GM18870 (cell line): ENCODE results near the gene PPRC1.
"Not testable (repeated sequence)": the region's sequence is repeated elsewhere in the genome, so short reads cannot be mapped to it uniquely, and the experiment has no call there.

Experiments used
- ATAC-seq: cut with Tn5 transposase; IDR thresholded peaks from one replicate; pipeline ENCODE4 v1.9.1; 2021; ENCODE audit warnings: moderate library complexity; ENCODE audit not compliant: unreplicated experiment

The PPRC1 gene

GRCh38 chr10:102188941-102189898 lies 56.4 kb downstream of the PPRC1 start:
- not testable (repeated sequence) for ATAC-seq

- no peak for ATAC-seq
These were observed 59.1 kb downstream of the PPRC1 start for GRCh38 chr10:102191956-102192355.

DNA sequence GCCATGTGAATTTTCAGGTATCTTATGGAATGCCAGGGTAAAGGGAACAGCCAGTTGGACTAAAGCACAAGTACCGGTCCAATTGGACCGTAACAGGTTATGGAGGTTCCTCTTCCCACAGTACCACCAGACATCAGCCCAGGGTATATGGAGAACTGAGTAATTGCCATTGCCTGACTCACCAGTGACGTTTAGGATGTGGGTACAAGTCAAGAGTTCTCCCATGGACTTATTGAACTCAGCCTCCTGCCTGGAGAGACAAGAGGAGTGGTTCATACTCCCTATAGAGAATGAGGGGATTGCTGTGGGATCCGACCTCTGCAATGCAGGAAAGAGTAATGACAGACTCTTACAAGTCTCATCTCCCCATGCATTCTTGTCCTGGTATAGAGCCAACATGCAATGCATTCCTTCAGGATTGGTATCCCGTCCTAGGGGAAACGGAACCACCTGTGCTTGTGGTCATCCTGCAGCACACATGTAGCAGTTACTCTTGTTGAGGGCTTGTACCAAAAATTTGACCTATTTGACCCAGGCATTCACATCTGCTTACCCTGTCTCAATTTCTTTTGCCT lies 62.5 kb downstream of the PPRC1 start:
- no peak for ATAC-seq

- no peak for ATAC-seq
These were observed 64.1 kb downstream of the PPRC1 start for GRCh38 chr10:102196893-102197292.

DNA sequence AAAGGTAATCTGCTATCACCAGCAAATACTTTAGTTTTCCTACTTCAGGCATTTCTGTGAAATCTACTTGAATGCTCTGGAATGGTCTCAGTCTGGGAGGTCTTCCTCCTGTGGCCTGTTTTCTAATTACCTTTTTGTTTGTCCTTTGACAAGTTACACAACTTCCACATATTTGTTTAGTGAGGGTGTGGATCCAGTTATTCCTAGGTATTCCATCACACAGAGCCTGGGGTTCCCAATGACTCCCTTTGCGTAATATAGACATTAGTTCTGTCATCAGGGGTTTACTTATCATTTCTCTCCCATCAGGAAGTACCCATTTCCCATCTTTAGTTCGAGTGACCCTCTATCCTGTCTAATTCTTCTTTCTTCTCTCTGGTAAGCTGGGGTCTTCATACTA lies 65.2 kb downstream of the PPRC1 start:
- no peak for ATAC-seq
